HepG2 (cell line): ENCODE data around the gene RP2. TPM values are rescaled to one million over a fixed set of nuclear protein-coding genes. Genes with fewer than 3 reads are reported as not detected.

Experiments used
- ATM ChIP-seq: fragments of 450-650 bp; IDR thresholded peaks from 2 replicates; pipeline ENCODE4 v1.7.1; 2017; ENCODE audit warnings: mild to moderate bottlenecking, borderline replicate concordance
- ATRX ChIP-seq: sonication (generic); formaldehyde crosslinking; IDR thresholded peaks from 2 replicates; pipeline ENCODE4 v1.4.0; 2020; ENCODE audit warnings: missing genetic modification reagents, borderline replicate concordance
- GABPB1 ChIP-seq: IDR thresholded peaks from 2 replicates; pipeline ENCODE4 v1.6.1; 2016; ENCODE audit warnings: mild to moderate bottlenecking, missing genetic modification reagents, moderate library complexity, missing compliant biosample characterization
- HNRNPLL ChIP-seq: fragments of 200-400 bp; formaldehyde crosslinking; IDR thresholded peaks from 2 replicates; pipeline ENCODE4 v1.6.1; 2017; ENCODE audit warnings: mild to moderate bottlenecking, low read depth, low read length; ENCODE audit not compliant: poor library complexity, severe bottlenecking
- KDM6A ChIP-seq: IDR thresholded peaks from 2 replicates; pipeline ENCODE4 v1.6.1; 2016; ENCODE audit warnings: low read depth
- MBNL3 ChIP-seq: fragments of 250-450 bp; sonication (Bioruptor Pico); conservative IDR thresholded peaks from 2 replicates; pipeline ENCODE4 v1.8.0; 2022; ENCODE audit warnings: mild to moderate bottlenecking, inconsistent platforms
- PAWR ChIP-seq: sonication (generic); formaldehyde crosslinking; IDR thresholded peaks from 2 replicates; pipeline ENCODE4 v1.4.0; 2020; ENCODE audit warnings: missing genetic modification reagents, mild to moderate bottlenecking, borderline replicate concordance
- PRDM15 ChIP-seq: sonication (generic); formaldehyde crosslinking; IDR thresholded peaks from 2 replicates; pipeline ENCODE4 v1.4.0; 2020; ENCODE audit warnings: missing genetic modification reagents
- PRMT3 ChIP-seq: sonication (generic); formaldehyde crosslinking; IDR thresholded peaks from 2 replicates; pipeline ENCODE4 v1.8.1; 2022; ENCODE audit warnings: low read depth, mild to moderate bottlenecking, moderate library complexity, missing genetic modification reagents, borderline replicate concordance
- RBAK ChIP-seq: sonication (generic); formaldehyde crosslinking; IDR thresholded peaks from 2 replicates; pipeline ENCODE4 v1.5.1; 2020; ENCODE audit warnings: mild to moderate bottlenecking, missing genetic modification reagents
- SAP130 ChIP-seq: IDR thresholded peaks from 2 replicates; pipeline ENCODE4 v1.6.1; 2016; ENCODE audit warnings: low read depth
- SYNCRIP ChIP-seq: fragments of 200-400 bp; formaldehyde crosslinking; IDR thresholded peaks from 2 replicates; pipeline ENCODE4 v1.6.1; 2018; ENCODE audit warnings: mild to moderate bottlenecking, low read depth, low read length; ENCODE audit not compliant: insufficient read depth
- ZBTB38 ChIP-seq: sonication (generic); formaldehyde crosslinking; IDR thresholded peaks from 2 replicates; pipeline ENCODE4 v1.5.1; 2020; ENCODE audit warnings: mild to moderate bottlenecking, missing genetic modification reagents
- ZFX ChIP-seq: sonication (generic); formaldehyde crosslinking; IDR thresholded peaks from 2 replicates; pipeline ENCODE4 v1.4.0; 2020; ENCODE audit warnings: mild to moderate bottlenecking, low read depth, missing genetic modification reagents, moderate library complexity
- ZFY ChIP-seq: sonication (generic); formaldehyde crosslinking; IDR thresholded peaks from 2 replicates; pipeline ENCODE4 v1.4.0; 2020; ENCODE audit warnings: missing genetic modification reagents
- ZNF138 ChIP-seq: sonication (generic); formaldehyde crosslinking; IDR thresholded peaks from 2 replicates; pipeline ENCODE4 v1.5.0; 2020; ENCODE audit warnings: mild to moderate bottlenecking, low read depth, missing genetic modification reagents
- ZNF337 ChIP-seq: sonication (generic); formaldehyde crosslinking; IDR thresholded peaks from 2 replicates; pipeline ENCODE4 v1.5.1; 2020; ENCODE audit warnings: missing genetic modification reagents, low read depth, mild to moderate bottlenecking, borderline replicate concordance
- ZNF572 ChIP-seq: sonication (generic); formaldehyde crosslinking; IDR thresholded peaks from 2 replicates; pipeline ENCODE4 v1.5.1; 2020; ENCODE audit warnings: mild to moderate bottlenecking, missing genetic modification reagents
- ZNF772 ChIP-seq: sonication (generic); formaldehyde crosslinking; IDR thresholded peaks from 2 replicates; pipeline ENCODE4 v1.5.0; 2020; ENCODE audit warnings: mild to moderate bottlenecking, missing genetic modification reagents
- polyA plus RNA-seq, 8 experiments: library from polyadenylated mRNA; depleted of rRNA in 3 of 8; stranded (reverse) in 7 of 8; unstranded in 1 of 8; fragments of >200 nt; fragmentation: Illumina TruSeq in 4 of 8; extraction: Trizol in 4 of 8; gene quantifications; 2 replicates each; pipeline versions ENCODE4 v1.2.1 to v1.2.3, GENCODE V29; 2011 to 2016; ENCODE audit warnings: low read depth in 4 of 8, missing spikeins in 1 of 8, mixed read lengths in 1 of 8; ENCODE audit not compliant: insufficient read depth in 1 of 8
- total RNA-seq, 5 experiments: library from RNA; depleted of rRNA; stranded (reverse); fragments of >200 nt; fragmentation: Illumina TruSeq; extraction: Trizol; gene quantifications; 2 replicates each; pipeline ENCODE4 v1.2.3, GENCODE V29; 2016; ENCODE audit warnings: low read depth in 1 of 5
- TF ChIP-seq, protein P1 (sequence below): sonication (generic); formaldehyde crosslinking; IDR thresholded peaks from 2 replicates; pipeline ENCODE4 v1.5.0; 2020; ENCODE audit warnings: mild to moderate bottlenecking, missing genetic modification reagents, moderate library complexity
- TF ChIP-seq, protein P2 (sequence below): sonication (generic); formaldehyde crosslinking; IDR thresholded peaks from 2 replicates; pipeline ENCODE4 v1.8.0; 2022; ENCODE audit warnings: mild to moderate bottlenecking, missing genetic modification reagents
- TF ChIP-seq, protein P3 (sequence below): sonication (generic); formaldehyde crosslinking; IDR thresholded peaks from 2 replicates; pipeline ENCODE4 v1.4.0; 2020; ENCODE audit warnings: missing genetic modification reagents

The RP2 gene
- total and polyA plus RNA-seq, 2 of the 13 experiments (the other 11 are each of a cell fraction or from before 2014, with no cell fraction given): 5.0 to 9.9 TPM

DNA sequence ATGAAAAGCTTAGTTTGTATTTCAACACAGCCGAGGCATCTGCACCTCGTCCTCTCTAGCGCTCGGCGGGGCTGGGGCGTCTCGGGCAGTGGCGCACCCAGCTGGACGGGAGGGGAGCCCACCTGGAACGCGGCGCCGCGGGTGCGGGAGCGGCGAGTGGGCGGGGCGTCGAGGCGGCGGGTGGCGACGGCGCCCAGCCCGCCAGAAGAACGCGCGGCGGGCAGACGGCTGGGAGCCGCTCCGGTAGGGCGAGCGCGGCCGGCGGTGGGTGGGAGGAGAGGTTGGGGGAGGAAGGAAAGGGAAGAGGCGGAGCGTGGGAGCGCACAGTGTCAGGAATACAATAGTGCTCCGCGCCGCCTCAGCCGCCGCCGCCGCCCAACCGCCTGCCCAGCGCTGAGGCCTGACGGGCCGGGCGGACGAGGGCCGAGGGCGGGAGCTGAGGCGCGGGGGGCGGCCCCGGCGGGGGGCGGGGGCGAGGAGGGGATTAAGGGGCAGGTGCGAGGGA, 75.3 kb downstream of the RP2 start, which contains the start of gene JADE3 (continued):
- TF ChIP-seq, protein P1, sequence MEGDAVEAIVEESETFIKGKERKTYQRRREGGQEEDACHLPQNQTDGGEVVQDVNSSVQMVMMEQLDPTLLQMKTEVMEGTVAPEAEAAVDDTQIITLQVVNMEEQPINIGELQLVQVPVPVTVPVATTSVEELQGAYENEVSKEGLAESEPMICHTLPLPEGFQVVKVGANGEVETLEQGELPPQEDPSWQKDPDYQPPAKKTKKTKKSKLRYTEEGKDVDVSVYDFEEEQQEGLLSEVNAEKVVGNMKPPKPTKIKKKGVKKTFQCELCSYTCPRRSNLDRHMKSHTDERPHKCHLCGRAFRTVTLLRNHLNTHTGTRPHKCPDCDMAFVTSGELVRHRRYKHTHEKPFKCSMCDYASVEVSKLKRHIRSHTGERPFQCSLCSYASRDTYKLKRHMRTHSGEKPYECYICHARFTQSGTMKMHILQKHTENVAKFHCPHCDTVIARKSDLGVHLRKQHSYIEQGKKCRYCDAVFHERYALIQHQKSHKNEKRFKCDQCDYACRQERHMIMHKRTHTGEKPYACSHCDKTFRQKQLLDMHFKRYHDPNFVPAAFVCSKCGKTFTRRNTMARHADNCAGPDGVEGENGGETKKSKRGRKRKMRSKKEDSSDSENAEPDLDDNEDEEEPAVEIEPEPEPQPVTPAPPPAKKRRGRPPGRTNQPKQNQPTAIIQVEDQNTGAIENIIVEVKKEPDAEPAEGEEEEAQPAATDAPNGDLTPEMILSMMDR (CRISPR knock-in tag): peak; percentile 46
- 0 out of 2 replicates have a peak, but pooled peaks have one; percentile 26 for TF ChIP-seq GABPB1 (CRISPR knock-in tag)
- no peak for TF ChIP-seq PAWR (CRISPR knock-in tag)
- no peak for TF ChIP-seq SYNCRIP
- no peak for TF ChIP-seq ATRX (CRISPR knock-in tag)
- no peak for TF ChIP-seq PRMT3
- TF ChIP-seq RBAK (CRISPR knock-in tag): no peak
- TF ChIP-seq KDM6A (CRISPR knock-in tag): no peak
- peak; percentile 54 for TF ChIP-seq HNRNPLL
- TF ChIP-seq PRDM15 (CRISPR knock-in tag): no peak
- TF ChIP-seq ZFY: 0 out of 2 replicates have a peak, but pooled peaks have one; percentile 18
- TF ChIP-seq ZBTB38 (CRISPR knock-in tag): peak; percentile 41; the same call in 1 of the 2 replicates
- peak; percentile 58; the same call in 1 of the 2 replicates for TF ChIP-seq SAP130 (CRISPR knock-in tag)
- no peak for TF ChIP-seq ZNF337 (CRISPR knock-in tag)
- no peak for TF ChIP-seq ATM
- no peak for TF ChIP-seq ZNF138
- peak; percentile 46 for TF ChIP-seq ZFX (CRISPR knock-in tag)
- TF ChIP-seq ZNF572: no peak
- no peak for TF ChIP-seq ZNF772
- no peak for TF ChIP-seq MBNL3
- TF ChIP-seq, protein P2, sequence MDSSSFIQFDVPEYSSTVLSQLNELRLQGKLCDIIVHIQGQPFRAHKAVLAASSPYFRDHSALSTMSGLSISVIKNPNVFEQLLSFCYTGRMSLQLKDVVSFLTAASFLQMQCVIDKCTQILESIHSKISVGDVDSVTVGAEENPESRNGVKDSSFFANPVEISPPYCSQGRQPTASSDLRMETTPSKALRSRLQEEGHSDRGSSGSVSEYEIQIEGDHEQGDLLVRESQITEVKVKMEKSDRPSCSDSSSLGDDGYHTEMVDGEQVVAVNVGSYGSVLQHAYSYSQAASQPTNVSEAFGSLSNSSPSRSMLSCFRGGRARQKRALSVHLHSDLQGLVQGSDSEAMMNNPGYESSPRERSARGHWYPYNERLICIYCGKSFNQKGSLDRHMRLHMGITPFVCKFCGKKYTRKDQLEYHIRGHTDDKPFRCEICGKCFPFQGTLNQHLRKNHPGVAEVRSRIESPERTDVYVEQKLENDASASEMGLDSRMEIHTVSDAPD (CRISPR knock-in tag): no peak
- TF ChIP-seq, protein P3, sequence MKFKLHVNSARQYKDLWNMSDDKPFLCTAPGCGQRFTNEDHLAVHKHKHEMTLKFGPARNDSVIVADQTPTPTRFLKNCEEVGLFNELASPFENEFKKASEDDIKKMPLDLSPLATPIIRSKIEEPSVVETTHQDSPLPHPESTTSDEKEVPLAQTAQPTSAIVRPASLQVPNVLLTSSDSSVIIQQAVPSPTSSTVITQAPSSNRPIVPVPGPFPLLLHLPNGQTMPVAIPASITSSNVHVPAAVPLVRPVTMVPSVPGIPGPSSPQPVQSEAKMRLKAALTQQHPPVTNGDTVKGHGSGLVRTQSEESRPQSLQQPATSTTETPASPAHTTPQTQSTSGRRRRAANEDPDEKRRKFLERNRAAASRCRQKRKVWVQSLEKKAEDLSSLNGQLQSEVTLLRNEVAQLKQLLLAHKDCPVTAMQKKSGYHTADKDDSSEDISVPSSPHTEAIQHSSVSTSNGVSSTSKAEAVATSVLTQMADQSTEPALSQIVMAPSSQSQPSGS (CRISPR knock-in tag): 0 out of 2 replicates have a peak, but pooled peaks have one; percentile 13
